Measurements from ENCODE around the gene GRN.

The GRN gene

GRCh38 chr17:44344939-44345453 lies at the start of gene GRN:
Gene GRN (plus strand): TSS chr17:44345302. CDS start chr17:44349165, 3,863 bp downstream.
- DNase-seq: peak; percentile 96 to 97

- DNase-seq: no peak
Observed at GRCh38 chr17:44297975-44298374, 47.1 kb upstream of the GRN start.

GRCh38 chr17:44304651-44305050 lies 40.5 kb upstream of the GRN start:
- DNase-seq: no peak

GRCh38 chr17:44307387-44308186 lies 37.5 kb upstream of the GRN start:
- DNase-seq: no peak

GRCh38 chr17:44308320-44308818 lies 36.7 kb upstream of the GRN start, which contains the start of gene RUNDC3A:
Gene RUNDC3A (plus strand): TSS chr17:44308601. CDS start chr17:44308833, 232 bp downstream.
- DNase-seq: peak; percentile 25 to 51

GRCh38 chr17:44308865-44309264 lies 36.2 kb upstream of the GRN start:
- DNase-seq: no peak

GRCh38 chr17:44309472-44309871 lies 35.6 kb upstream of the GRN start:
- DNase-seq: no peak

GRCh38 chr17:44310188-44310587 lies 34.9 kb upstream of the GRN start:
- no peak for DNase-seq

- DNase-seq: no peak
Observed at GRCh38 chr17:44310609-44311376, 34.3 kb upstream of the GRN start.

- no peak for DNase-seq
Observed at GRCh38 chr17:44311562-44312181, 33.4 kb upstream of the GRN start.

- no peak for DNase-seq
Observed at GRCh38 chr17:44312396-44313104, 32.6 kb upstream of the GRN start.

- no peak for DNase-seq
Observed at GRCh38 chr17:44314031-44314430, 31.1 kb upstream of the GRN start.

- DNase-seq: no peak
Observed at GRCh38 chr17:44314524-44314868, 30.6 kb upstream of the GRN start.

GRCh38 chr17:44314869-44315661 lies 30.0 kb upstream of the GRN start:
- DNase-seq: no peak

GRCh38 chr17:44315760-44316731 lies 29.1 kb upstream of the GRN start:
- DNase-seq: no peak

- DNase-seq: no peak
Observed at GRCh38 chr17:44317545-44317944, 27.6 kb upstream of the GRN start.

GRCh38 chr17:44318077-44318892 lies 26.8 kb upstream of the GRN start:
- DNase-seq: no peak

- DNase-seq: no peak
Observed at GRCh38 chr17:44320066-44320465, 25.0 kb upstream of the GRN start.
